NB4 (cell line): ENCODE measurements around the gene ANO10.

Experiments
- DNase-seq: peaks from one replicate; pipeline ENCODE4 v3.0.0; 2010; ENCODE audit warnings: low read depth
- H3K4me3 ChIP-seq: one replicate; pipeline ENCODE4 v1.5.1; 2011; ENCODE audit warnings: mild to moderate bottlenecking, low read depth, low read length, moderate library complexity
- MYC ChIP-seq: IDR thresholded peaks from 2 replicates; pipeline ENCODE4 v1.6.1; 2011; ENCODE audit warnings: low read depth, low read length
- POLR2A ChIP-seq: IDR thresholded peaks from 2 replicates; pipeline ENCODE4 v1.6.1; 2011; ENCODE audit warnings: mild to moderate bottlenecking; ENCODE audit not compliant: insufficient read length; ENCODE audit errors: extremely low read depth
- TF ChIP-seq, protein P1 (sequence below): IDR thresholded peaks from 2 replicates; pipeline ENCODE4 v1.6.1; 2011; ENCODE audit warnings: low read depth, low read length
- TF ChIP-seq, protein P2 (sequence below): IDR thresholded peaks from one replicate; pipeline ENCODE4 v1.5.1; 2012; ENCODE audit warnings: low read depth, low read length

The ANO10 gene

DNA sequence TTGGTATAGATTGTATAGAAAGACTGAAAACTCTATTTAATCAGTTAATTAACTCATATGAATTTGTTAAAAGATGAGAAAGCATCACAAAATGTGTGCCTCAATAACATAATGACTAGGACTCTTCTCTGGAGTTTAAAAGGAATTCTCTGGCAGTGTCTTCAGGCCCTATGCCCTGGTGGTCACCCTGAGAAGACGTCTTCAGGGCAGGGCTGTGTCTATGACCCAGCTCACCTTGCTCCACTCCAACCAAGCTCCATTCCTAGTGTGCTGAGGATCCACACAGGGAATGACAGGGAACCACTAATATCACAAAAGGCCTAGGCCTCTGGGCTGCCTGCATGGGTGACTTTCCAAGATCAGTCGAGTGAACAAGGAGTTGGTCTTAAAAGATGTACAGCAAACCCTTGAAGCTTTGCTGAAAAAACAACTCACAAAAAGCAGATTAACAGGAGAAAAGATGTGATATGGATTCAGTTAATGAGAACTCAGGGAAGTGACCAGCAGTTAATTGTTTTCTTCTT is 178.9 kb downstream of the ANO10 start:
- TF ChIP-seq MYC: no peak
- TF ChIP-seq, protein P1, sequence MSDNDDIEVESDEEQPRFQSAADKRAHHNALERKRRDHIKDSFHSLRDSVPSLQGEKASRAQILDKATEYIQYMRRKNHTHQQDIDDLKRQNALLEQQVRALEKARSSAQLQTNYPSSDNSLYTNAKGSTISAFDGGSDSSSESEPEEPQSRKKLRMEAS: no peak
- TF ChIP-seq POLR2A: no peak
- TF ChIP-seq, protein P2, sequence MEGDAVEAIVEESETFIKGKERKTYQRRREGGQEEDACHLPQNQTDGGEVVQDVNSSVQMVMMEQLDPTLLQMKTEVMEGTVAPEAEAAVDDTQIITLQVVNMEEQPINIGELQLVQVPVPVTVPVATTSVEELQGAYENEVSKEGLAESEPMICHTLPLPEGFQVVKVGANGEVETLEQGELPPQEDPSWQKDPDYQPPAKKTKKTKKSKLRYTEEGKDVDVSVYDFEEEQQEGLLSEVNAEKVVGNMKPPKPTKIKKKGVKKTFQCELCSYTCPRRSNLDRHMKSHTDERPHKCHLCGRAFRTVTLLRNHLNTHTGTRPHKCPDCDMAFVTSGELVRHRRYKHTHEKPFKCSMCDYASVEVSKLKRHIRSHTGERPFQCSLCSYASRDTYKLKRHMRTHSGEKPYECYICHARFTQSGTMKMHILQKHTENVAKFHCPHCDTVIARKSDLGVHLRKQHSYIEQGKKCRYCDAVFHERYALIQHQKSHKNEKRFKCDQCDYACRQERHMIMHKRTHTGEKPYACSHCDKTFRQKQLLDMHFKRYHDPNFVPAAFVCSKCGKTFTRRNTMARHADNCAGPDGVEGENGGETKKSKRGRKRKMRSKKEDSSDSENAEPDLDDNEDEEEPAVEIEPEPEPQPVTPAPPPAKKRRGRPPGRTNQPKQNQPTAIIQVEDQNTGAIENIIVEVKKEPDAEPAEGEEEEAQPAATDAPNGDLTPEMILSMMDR: no peak
- H3K4me3 ChIP-seq: no peak overlapping the region
- no peak for DNase-seq

DNA sequence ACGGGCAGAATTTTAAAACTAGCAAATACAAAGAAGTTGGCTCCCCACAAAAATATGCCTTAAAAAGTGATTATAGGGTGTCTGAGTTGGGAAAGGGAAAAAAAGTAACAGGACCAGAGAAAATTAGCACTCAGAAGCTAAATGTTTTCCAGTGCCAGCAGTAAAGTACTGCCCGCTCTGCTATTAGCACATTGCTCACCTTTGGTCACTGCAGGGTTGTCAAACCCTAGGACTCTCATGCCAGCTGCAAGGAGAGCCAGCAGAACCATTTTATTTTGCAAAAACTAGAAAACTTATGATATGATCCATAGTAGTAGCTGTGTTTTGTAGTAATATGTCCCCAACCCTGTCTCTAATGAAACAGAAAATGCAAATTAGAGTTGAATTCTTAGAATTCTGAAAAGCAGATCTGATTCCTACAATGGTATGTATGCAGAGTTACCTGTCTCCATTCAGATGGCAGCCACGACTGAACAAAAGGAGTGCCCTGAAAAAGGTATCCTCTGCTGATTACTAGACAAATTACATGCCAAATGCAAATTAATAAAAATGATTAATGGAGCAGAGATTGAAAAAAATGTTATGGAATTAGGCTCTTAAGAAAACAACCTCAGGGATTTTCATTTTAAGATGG is 185.2 kb downstream of the ANO10 start:
- H3K4me3 ChIP-seq: no peak overlapping the region
- no peak for DNase-seq
- TF ChIP-seq MYC (no peak), POLR2A (no peak)
- TF ChIP-seq, protein P2: no peak
- TF ChIP-seq, protein P1: no peak

DNA sequence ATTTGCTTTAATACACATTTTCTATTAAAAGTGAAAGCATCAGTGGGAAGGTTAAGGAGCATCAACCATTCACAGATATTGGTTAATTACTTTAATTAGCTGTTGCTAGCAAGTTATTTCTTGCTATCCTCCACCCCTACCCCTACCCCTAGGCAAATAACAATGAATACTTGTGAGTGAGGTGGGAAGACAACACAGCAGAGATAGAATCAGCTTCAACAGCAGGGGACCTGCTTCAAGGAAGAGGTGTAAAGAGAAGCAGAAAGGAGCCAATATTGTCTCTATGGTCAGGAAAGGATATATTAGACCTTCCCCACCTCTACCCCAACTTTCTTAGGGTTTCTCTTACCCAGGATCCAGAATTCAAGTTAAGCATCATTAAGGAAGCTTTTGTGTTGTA is 186.1 kb downstream of the ANO10 start:
- no peak overlapping the region for H3K4me3 ChIP-seq
- DNase-seq: no peak
- TF ChIP-seq, protein P2: no peak
- no peak for TF ChIP-seq POLR2A
- no peak for TF ChIP-seq MYC

DNA sequence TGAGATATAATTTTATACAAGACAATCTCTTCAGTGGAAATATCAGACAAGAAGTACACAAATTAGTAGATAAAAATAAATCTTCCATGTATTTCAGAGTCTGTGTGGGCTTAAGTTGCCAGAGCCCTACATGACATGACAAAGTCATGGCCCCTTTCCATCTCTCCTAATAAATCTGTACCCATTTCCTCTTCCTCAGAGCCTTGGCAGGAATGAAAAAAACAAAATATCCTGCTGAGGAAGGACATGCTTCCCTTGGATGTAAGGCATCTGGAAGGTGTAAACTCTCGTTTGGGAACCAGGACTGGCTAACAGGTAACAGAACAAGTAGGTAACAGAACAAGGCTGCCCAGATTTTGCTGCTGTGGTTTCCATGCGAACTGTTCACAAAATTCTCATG is 187.4 kb downstream of the ANO10 start:
- TF ChIP-seq, protein P2: no peak
- TF ChIP-seq MYC (no peak), POLR2A (no peak)
- TF ChIP-seq, protein P1: no peak
- no peak for DNase-seq
- no peak overlapping the region for H3K4me3 ChIP-seq

DNA sequence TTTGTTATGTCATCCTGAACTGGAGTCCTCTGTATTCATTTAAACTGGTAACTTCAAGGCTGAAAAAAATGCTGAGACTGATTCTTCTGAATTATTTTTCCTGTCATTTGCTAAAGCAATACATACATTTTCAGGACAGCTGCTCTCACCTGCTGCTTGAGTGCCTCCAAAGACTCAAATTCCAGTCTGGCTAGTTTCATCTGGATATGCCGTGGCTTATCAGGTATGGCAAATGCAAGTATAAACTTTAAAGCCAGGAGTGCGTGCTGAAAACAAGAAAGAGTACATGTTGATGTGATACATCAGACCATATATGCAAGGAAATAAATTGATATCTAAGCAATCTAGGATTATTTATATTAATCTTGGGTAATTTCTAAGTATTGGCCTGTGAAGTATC is 189.3 kb downstream of the ANO10 start:
- DNase-seq: no peak
- TF ChIP-seq, protein P1: no peak
- TF ChIP-seq, protein P2: no peak
- no peak for TF ChIP-seq MYC
- TF ChIP-seq POLR2A: no peak

DNA sequence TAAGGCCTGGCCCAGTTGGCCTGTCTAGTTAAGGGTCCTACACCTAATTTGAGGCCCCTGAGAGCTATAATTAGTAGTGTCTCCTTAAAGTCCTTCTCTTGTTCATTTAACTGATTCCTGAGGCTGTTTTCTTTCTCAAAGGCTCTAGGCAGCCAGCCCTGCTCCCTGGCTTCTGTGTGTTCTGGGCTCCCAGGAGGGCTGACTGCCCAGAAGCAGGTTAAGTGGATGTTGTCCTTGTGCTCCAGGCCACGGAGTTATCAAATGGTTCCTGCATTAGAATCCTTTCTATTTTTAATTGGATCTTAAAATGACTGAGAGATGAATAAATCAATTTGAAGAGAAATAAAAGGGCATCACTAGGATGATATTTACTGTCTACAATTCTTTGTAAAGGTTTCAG is 195.4 kb downstream of the ANO10 start:
- no peak overlapping the region for H3K4me3 ChIP-seq
- DNase-seq: no peak
- TF ChIP-seq POLR2A: no peak
- TF ChIP-seq MYC: no peak
- TF ChIP-seq, protein P2: no peak
- TF ChIP-seq, protein P1: no peak

More for the DNA sequence above, 189.3 kb downstream of the ANO10 start:
- no peak overlapping the region for H3K4me3 ChIP-seq
